Ishikawa (cell line): Measurements from ENCODE around the gene ADTRP.

Source experiments
- CEBPB ChIP-seq: IDR thresholded peaks from 2 replicates; pipeline ENCODE4 v1.6.1; 2012
- EP300 ChIP-seq: IDR thresholded peaks from 2 replicates; pipeline ENCODE4 v1.6.1; 2012; ENCODE audit warnings: borderline replicate concordance
- MAX ChIP-seq: IDR thresholded peaks from 2 replicates; pipeline ENCODE4 v1.6.1; 2012
- NFIC ChIP-seq: IDR thresholded peaks from 2 replicates; pipeline ENCODE4 v1.6.1; 2012
- RAD21 ChIP-seq: IDR thresholded peaks from 2 replicates; pipeline ENCODE4 v1.6.1; 2012; ENCODE audit warnings: low read depth
- REST ChIP-seq: IDR thresholded peaks from 2 replicates; pipeline ENCODE4 v1.6.1; 2012; ENCODE audit warnings: low read depth, mild to moderate bottlenecking
- TAF1 ChIP-seq: IDR thresholded peaks from 2 replicates; pipeline ENCODE4 v1.6.1; 2012; ENCODE audit warnings: low read depth, mild to moderate bottlenecking
- TCF12 ChIP-seq: IDR thresholded peaks from 2 replicates; pipeline ENCODE4 v1.6.1; 2012; ENCODE audit warnings: low read depth
- TEAD4 ChIP-seq: IDR thresholded peaks from 2 replicates; pipeline ENCODE4 v1.6.1; 2012
- USF1 ChIP-seq: IDR thresholded peaks from 2 replicates; pipeline ENCODE4 v1.6.1; 2012
- YY1 ChIP-seq: IDR thresholded peaks from 2 replicates; pipeline ENCODE4 v1.6.1; 2012; ENCODE audit warnings: low read depth

GRCh38 chr6:11701573-11701972 is 77.0 kb downstream of the ADTRP start:
- TF ChIP-seq TAF1 (no peak), USF1 (no peak), MAX (no peak), EP300 (no peak), TEAD4 (no peak), REST (no peak), TCF12 (no peak), YY1 (no peak), RAD21 (no peak), CEBPB (no peak), NFIC (no peak)
